ENCODE measurements around the gene CPXM2.

CPXM2 gene

DNA sequence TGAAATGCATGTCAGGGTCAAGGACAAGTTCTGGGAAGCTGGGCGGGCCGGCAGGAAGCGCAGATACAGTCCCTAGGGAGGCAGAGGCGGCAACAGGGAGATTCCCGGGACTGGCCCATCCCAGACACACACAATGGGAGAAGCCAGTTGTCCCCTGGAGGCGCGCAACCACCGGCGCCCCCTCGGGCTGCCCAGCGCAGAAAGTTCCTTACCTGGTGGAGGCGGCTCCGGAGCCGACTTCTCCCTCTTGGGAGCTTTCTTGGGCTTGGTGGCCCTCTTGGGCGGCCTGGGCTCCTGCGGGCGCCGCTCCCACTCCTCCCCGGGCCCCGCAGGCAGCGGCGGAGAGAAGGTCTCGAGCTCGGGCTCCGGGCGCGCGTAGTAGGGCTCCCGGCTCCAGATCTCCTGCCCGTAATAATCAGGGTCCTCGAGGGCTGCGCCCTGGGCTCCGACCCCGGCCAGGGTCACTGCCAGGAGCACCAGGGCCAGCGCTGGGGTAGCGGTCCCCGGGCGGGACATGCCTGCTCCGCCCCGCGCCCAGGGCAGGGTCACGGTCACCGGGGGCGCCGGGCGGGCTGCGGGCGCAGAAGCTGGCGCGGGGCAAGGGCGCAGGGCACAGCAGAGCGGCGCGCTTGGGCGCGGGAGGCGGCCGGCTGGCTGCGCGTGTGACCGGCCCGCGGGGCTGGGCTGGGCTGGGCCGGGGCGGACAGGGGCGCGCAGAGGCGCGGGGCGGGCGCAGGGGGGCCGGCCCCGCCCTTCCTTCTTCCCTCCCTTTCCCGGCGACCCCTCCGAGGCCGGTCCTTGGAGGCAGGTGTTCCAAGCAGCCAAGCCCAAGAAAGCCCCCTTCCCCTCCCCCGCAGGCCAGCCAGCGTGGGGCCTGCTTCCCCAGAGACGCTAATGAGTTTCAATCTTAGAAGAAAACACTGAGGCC is at the start of gene CPXM2:
Gene CPXM2, minus strand, starts transcription at position 664 of the 928 bp plus-strand sequence. Its CDS starts 148 bp downstream, at position 516.
- DNase-seq (ENCODE audit: low read depth, low spot score), result no peak

DNA sequence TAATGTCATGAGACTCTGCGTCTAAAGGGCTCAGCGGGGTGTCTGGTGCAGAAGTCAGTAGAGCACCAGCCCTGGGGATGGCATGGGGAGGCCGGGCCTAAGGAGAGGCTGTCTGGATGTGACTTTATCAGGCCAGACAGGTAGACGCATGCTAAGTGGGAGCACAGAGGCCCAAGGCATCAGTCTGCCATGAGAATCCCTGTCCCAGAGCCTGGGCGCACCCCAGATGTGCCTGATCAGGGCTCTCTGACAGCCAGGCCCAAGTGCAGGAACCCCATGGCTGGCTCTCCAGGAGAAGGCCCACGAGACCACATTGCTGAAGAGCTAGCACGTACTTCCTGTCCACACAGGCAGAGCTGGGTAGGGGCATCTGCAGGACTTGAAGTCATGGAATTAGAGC is 48.0 kb upstream of the CPXM2 start:
- no peak for DNase-seq (ENCODE audit: low read depth, low spot score)

DNA sequence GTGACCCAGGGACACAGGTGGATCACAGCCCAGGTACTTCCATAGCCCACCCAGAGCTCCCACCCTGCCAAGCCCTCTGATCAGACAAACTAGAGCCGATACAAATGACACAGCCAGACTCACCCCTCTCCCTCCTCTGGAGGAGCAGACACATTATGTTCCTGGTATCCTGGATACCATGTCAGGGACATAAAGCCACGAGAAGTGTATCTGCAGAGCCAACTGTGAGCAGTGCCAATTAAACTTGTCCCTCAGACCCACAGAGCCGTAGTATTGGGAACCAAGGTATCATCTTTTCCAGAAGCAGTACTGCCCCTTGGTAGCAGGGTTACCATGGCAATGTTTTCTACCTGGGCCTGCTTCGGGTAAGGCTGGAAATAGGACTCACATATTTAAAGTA is 47.3 kb upstream of the CPXM2 start:
- DNase-seq (ENCODE audit: low read depth, low spot score), result no peak

DNA sequence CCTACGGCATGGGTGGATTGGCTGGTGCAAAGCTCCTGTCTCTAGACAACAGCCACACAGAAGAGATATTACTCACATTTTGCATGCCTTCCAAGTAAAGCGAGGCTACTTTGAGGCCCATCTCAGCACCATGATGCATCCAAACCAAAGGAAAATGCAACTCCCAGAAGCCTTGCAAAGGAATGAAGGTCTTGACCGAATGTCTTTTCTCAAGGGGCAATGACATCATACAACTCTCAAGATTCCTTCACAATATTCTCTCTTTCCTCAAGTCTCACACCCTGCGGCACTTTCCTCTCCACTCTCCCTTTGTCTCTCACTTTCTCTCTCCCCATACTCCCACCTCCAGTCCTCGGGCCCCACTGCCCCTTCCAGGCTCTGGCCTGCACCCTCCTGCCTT is 44.8 kb upstream of the CPXM2 start:
- DNase-seq (ENCODE audit: low read depth, low spot score), result no peak

DNA sequence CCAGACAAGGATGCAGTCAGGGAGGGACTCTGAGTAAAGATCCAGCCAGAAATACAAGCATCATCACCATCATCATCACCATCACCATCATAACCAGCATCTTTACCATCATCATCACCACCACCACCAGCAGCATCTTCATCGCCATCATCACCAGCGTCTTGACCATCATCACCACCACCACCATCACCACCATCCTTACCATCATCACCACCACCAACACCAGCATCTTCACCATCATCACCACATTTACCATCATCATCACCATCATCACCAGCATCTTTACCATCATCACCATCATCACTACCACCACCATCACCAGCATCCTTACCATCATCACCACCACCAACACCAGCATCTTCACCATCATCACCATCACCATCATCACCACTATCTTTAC is 44.1 kb upstream of the CPXM2 start:
- no peak for DNase-seq (ENCODE audit: low read depth, low spot score)

DNA sequence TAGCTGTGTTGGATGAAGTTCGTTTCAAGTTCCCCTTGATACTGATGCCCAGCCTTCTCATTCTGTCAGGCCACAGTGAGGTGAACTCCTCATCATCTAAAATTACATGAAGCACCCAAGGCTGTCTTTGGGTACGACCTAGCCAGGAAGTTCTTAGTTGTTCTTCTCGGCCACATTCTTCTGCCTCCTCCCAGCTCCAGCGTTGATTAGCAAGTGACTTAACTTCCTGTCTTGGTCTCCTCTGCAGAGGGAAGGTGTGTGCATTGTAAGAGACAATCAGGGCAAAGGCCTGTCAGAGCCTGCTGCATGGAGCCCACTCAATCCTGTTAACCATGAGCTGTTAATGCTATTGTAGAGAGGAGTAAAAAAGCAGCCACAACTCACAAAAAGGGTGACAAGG is 43.2 kb upstream of the CPXM2 start:
- no peak for DNase-seq (ENCODE audit: low read depth, low spot score)

DNA sequence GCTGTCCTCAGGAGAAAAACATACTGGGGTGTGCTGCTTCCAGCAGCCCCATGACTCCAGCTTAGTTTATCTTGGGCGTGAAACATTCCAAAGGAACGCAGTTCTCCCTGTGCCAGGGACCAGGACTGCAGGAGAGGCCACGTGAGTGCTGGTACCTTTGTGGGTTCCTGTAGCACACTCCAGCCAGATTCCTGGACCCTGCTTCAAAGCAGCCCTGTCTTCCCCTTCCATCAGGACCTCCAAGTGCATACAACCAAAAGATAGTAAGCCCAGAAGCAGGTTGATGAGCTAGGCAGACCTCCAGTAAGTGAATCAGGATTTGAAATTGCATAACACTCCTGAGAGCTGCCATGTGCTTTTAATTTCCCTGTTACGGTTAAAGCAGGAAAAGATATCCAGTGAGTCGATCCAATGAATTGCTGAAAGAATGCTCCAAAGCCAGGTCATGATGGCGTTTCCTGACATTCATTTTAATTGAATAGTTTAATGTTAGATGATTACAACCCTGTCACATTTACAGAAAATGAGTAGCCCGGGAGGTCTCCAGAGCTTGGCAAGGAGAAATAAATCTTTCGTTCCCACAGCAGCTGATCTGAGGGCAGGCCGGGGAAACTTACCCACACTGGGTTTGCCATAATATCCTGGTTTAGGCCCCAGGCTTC is 38.9 kb upstream of the CPXM2 start:
- no peak for DNase-seq (ENCODE audit: low read depth, low spot score)

DNA sequence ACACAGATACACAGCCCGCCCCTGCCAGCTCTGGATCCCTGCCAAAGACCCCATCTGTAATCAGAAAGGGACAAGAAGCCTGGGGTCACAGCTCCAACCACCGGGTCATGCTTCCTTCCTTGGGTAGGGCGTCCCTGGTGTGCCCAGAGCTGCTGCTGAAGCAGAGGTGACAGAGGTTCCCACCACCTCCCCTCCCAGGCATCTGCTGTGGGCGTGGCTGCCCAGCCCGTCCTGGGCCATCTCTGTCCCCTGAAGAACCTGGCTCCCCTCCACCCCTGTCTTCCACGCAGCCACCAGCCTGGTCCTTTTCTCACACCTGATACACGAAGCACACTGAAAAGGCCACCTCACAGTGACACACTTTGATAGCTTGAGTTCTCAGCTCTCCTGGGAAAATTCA is 38.2 kb upstream of the CPXM2 start:
- no peak for DNase-seq (ENCODE audit: low read depth, low spot score)

DNA sequence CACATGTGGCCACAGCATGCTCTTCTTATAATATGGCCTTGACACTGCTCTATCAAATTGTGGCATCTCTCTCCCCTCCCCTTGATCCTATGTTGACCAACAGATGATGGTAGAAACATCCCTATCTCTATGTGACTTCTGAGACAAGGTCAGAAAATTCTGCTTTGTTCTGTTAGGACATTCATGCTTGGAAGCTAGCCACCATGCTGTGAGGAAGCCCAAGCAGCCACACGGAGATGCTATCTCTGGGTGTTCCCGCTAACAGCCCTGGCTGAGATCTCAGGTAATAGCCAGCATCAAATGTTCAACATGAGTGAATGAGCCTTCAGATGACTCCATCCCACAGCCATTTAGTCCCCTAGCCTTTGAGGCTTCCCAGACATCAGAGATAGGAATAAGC is 36.8 kb upstream of the CPXM2 start:
- no peak for DNase-seq (ENCODE audit: low read depth, low spot score)

DNA sequence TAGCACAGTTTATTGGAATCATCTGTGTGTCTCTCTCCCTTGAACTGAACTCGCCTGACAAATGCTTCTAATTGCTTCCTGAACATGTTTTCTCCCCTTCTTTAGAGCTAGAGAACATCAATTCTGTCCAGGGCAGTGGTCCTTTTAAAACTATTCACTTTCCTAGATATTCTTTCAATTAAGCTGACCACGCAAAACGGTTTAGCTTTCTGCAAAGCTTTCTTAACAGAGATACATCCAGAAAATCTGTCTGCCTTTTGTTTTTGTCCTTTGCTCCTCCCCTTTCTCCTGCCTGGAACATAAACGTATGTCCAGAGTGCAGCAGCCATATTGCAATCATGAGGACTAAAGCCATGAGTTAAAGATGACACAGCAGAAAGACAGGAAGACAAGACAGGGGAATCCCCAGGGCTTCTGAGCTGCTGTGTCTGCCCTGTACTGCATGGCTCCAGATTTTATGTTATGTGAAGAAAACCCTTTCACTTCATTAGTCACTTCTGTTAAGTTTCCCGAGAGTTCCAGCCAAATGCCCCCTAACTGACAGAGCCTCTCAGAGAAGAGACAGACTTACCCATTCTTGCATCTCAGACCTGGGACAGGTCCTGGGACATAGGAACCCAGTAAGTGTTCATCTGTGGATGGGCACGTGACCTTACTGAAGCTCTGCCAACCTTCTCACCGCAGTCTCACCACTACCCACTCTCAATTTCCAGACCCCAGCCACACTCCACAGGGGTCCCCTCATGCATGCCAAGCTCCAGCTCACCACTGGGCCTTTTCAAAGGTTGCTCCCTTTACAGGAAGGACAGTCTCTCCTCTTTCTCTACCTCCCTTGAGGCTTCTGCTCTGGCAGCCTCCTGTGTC is 35.0 kb upstream of the CPXM2 start:
- no peak for DNase-seq (ENCODE audit: low read depth, low spot score)

DNA sequence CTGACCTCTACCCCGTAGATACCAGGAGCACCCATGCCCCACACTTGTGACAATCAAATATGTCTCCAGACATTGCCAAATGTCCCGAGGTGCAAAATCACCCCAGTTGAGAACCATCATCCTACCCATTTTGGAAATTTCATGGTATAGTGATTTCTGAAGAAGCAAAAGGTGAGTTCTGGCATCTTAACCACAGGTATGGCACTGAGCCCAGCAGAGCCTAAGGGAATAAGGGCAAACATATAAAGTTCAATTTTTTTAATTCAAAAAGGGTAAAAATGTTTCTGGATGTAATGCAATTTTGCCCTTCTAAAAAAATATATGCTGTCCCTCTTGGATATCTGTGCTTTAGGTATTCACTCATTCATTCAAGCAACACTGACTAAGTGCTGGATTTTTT is 30.5 kb upstream of the CPXM2 start:
- no peak for DNase-seq (ENCODE audit: low read depth, low spot score)

DNA sequence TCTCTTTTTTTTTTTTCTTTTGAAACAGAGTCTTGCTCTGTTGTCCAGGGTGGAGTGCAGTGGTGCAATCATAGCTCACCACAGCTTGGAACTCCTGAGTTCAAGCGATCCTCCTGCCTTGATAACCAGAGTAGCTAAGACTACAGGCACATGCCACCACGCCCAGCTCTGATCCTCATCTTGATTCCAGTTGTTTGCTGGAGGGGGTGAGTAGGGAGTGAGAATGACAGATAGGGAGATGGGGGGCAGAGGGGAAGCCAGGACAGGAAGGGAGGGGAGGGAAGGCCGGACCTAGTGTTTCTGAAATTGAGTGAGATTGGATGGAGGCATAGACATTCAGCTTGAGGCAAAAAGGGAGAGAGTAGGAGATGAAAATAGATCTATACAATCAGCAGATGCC is 25.2 kb upstream of the CPXM2 start:
- DNase-seq (ENCODE audit: low read depth, low spot score), result no peak

DNA sequence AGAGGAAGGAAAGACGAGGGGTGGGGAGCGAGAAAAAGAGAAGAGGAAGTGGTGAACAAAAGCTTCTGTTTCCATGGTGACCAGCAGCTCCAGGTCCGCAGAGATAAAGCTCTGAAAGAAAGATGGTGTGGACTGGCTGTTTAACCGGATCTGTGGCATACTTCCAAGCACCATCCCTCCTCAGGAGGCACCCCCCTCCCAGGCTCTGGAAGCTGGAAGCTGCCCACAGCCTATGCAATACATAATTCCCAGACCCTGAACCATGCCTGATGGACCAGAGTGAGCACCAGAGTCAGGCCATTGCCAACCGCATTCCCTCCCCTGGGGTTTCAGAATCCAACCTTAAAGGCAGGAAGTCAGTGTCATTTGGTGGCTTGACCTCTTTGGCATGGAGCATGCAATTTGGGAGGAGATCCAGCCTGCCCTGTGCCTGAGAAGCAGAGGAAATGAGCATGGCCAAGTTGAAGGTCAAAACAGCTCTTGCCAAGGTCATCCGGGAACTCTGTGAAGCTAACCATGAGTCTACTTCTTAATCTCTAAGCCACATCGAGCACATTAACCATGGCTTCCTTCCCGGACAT is 22.2 kb upstream of the CPXM2 start:
- no peak for DNase-seq (ENCODE audit: low read depth, low spot score)

DNA sequence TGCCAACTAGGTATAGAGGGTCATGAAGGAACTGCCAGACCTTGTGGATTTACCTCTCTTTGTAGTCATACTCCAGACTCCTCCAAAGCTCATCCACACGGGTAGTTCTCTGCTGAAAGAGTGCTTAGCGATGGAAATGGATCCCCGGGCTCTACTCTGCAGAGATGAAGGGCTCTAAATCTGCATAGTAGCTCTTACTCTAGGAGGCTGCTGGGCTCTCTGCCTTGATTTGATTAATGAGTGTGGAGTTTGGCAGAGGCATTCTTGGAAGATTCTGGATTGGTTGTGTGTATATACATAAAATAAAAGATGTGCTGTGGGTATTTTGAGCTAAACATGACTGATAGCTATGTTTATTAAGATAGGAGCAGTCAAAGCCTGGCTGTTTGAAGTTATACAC is 21.3 kb upstream of the CPXM2 start:
- no peak for DNase-seq (ENCODE audit: low read depth, low spot score)

DNA sequence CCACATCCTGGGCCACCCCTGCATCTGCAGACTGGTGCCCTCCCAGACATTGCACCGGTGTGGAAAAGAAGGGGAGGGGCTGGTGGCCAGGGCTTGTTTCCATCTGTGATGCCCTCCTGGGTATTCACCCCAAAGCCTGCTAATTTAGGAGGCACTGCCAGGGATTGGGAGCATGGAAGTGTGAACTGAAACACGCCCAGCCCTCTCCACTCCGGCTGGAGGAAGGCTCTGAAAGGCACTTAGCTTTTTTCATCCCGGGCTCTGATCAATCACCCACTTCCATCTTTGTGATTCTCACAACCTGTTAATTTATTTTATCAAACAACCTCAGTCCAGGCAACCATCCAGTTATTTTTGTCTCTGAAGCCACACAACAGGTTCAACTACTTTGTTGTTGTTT is 20.9 kb upstream of the CPXM2 start:
- no peak for DNase-seq (ENCODE audit: low read depth, low spot score)

DNA sequence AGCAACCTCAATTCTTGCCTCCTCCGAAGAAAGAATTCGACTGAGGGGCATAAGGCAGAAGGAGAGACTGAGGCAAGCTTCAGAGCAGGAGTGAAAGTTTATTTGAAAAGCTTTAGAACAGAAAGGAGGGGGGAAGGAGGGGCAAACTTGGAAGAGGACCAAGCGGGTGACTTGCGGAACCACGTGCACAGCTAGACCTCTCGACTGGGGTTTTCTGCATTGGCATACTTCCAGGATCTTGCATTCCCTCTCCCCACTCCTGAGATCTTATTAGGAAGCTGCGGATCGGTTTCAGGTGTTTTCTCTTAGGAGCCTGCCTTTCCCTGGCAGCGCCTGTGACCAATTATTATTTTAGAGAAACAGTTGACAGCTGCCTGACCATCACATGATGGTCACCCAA is 20.3 kb upstream of the CPXM2 start:
- DNase-seq (ENCODE audit: low read depth, low spot score), result no peak

DNA sequence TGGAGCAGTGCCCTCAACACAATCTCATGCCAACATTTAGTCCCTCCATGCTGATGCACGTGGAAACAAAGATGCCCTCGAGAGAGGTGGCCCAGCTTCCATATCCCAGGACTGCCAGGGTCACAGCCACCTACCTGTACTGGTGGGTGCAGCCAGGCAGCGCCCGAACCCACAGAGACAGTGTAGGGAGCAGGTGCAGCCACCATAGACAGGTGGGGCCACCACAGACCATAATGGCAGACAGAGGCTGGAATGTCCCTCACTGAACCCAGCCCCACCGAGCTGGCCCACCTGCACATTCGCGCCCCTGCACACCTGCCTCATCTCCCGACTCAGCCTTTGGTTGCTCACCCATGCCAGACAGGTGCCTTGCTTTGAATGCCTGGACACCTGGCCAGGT is 18.3 kb upstream of the CPXM2 start:
- no peak for DNase-seq (ENCODE audit: low read depth, low spot score)

DNA sequence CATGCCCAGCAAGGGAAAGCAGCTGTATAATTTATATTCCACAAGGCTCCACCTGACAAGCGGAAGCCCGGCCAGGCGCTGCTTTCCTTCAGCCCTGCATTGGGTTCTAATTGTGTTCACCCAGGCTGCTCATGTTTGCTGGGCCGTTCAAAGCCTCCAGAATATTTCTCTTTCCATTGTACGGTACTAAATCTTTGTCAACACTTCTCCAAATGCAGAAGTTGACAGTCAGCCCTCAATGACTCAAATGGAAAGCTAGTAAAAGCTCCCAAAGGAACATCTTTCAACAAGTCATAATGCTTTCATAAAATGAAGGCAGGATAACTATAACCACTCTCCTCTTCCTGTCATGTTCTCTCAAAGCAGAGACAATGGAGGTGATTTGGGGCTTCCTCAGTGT is 17.8 kb upstream of the CPXM2 start:
- no peak for DNase-seq (ENCODE audit: low read depth, low spot score)

DNA sequence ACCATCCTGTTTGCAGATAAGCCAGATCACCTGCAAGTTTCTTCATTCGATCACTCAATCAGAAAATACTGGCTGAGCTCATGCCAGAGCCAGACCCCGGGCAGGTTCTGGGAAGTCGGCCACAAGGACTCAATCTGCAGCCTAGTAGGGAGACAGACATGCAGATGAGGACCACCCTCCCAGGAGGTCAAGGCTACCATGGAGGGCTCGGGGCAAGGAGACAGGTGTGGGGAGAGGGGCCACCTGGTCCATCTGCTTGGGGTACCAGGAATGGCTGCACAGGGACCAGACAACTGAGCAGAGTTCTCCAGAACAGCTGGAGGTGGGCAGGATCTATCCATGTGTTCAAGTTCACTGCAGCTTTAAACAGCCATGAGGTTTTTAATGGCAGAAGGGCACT is 16.8 kb upstream of the CPXM2 start:
- DNase-seq (ENCODE audit: low read depth, low spot score), result no peak

DNA sequence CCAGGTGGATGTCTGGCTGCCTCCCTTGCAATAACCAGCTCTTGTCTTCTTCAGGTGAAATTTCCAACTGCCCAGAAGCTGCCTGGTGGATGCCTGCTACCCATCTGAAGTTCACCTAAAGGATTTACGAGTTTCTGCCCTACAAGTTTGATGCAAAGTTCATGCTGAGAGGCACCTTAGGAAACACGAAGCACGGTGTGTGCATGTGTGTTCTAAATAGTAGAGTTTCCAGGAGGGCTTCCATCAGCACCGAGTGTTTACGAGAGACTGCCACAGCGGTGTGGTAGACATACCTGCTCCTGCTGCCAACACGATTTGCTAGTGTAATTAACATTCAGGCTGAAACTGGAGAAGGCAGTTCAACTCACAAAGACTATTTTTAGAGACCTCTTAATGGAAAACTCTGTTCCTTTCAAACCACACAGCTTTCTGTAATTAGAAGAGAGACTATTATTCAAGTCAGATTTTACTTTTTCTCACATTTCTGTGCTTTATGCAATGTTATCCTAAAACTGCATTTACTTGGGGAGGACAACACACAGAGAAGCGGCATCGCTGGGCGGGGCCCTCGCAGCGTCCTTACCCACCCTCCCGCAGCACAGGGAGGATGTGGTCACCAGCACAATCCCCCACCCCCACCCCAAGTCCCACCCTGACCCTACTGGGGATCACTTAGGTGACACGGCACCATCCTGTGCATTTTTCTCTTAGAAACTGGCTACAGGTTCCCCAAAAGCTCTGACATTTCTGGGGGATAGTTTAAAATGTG is 15.5 kb upstream of the CPXM2 start:
- DNase-seq (ENCODE audit: low read depth, low spot score), result no peak

DNA sequence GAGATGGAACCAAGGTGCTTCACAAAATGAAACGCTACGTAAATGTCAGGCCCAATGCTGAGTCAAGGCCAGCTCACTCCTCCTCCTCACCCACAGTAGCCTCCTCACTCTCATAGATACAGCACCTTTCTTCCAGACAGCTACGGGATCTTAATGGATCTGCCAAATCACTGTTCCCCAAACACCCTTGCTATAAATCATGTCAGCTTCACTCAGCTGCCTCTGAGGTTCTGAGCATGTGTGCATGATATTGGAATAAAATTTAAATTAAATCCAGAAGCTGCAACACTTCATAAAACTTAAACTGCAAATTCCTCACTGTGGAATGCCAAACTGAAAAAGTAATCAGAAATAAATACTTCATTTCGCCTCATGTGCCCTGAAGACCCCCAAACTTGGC is 14.7 kb upstream of the CPXM2 start:
- no peak for DNase-seq (ENCODE audit: low read depth, low spot score)

Data from iPS DF 19.7 (cell line).